Measurements from ENCODE around the gene TMPRSS9. TPM values are rescaled to one million over a fixed set of nuclear protein-coding genes. Genes with fewer than 3 reads are reported as not detected.
A peak's percentile ranks its signal among the peaks of the same experiment; 100 is the strongest.

TMPRSS9 gene
- total and polyA plus RNA-seq, 3 donors from 2014 or later = 3.5 to 9.8 (median 8.4) TPM

GRCh38 chr19:2474232-2475017, 114.4 kb downstream of the TMPRSS9 start:
- no peaks in the 10 kb centered on the region for H3K27me3 ChIP-seq
- H3K4me3 ChIP-seq = peak overlapping the region; percentile 79 to 90
- 10 to 19% methylated on average over 17 to 47 of the region's 60 CpGs for WGBS, 2 donors
- no peaks in the 10 kb centered on the region for H3K36me3 ChIP-seq (ENCODE audit: low read depth, missing control alignments)
- intact Hi-C loops (cut with DNase I; ENCODE audit: low total_unique reads) = loop anchor here (5.0 to 10.0 kb wide), 2 partner anchors 68 to 140 kb away; no protein-coding TSS in a partner anchor
- TF ChIP-seq CTCF (IDR thresholded peaks at IDR 0.05) = peak; percentile 98 to 100 (median 100)
- no peak for TF ChIP-seq POLR2A (IDR thresholded peaks at IDR 0.05)
- H3K9me3 ChIP-seq = no peaks in the 10 kb centered on the region
- peak; percentile 83 for DNase-seq
- peak overlapping the region; percentile 23 to 73 for H3K27ac ChIP-seq
- H3K4me1 ChIP-seq = peaks cover 3% of the 10 kb centered on the region

GRCh38 chr19:2475018-2475701, 115.1 kb downstream of the TMPRSS9 start:
- no peaks in the 10 kb centered on the region for H3K36me3 ChIP-seq (ENCODE audit: low read depth, missing control alignments)
- TF ChIP-seq POLR2A (IDR thresholded peaks at IDR 0.05) = no peak
- TF ChIP-seq CTCF (IDR thresholded peaks at IDR 0.05) = no peak
- peak overlapping the region; percentile 45 to 73 for H3K27ac ChIP-seq
- WGBS, 2 donors = 0% methylated on average over 8 to 41 of the region's 45 CpGs
- H3K4me3 ChIP-seq = peak overlapping the region; percentile 79 to 90
- H3K4me1 ChIP-seq = peaks cover 3% of the 10 kb centered on the region
- H3K27me3 ChIP-seq = no peaks in the 10 kb centered on the region
- no peaks in the 10 kb centered on the region for H3K9me3 ChIP-seq
- intact Hi-C loops (cut with DNase I; ENCODE audit: low total_unique reads) = loop anchor here (5.0 to 10.0 kb wide), 2 partner anchors 67 to 140 kb away; no protein-coding TSS in a partner anchor
- DNase-seq = peak; percentile 63

Small RNAs within 50 kb of the gene (microRNA-seq; reads per million reads assigned to microRNA genes)
- gene MIR7108 (ENCODE audit: borderline number of aligned reads in 2 of 2, borderline replicate concordance in 1 of 2) = 0 reads per million in 2 donors

Other genes with a start within 250 kb of the TMPRSS9 start
- 100 to 1,000 TPM; 201 to 204 TPM for gene AP3D1, start 208.7 kb upstream of the TMPRSS9 start, total RNA-seq
- gene AP3D1, start 208.7 kb upstream of the TMPRSS9 start, polyA plus RNA-seq (ENCODE audit: insufficient read depth, low read depth, low replicate concordance) = 134 TPM
- gene DOT1L, start 196.3 kb upstream of the TMPRSS9 start, total RNA-seq = 100 to 1,000 TPM; 128 to 147 TPM
- 183 TPM for gene DOT1L, start 196.3 kb upstream of the TMPRSS9 start, polyA plus RNA-seq (ENCODE audit: insufficient read depth, low read depth, low replicate concordance)
- 100 to 1,000 TPM; 126 to 153 TPM for gene PLEKHJ1, start 123.9 kb upstream of the TMPRSS9 start, total RNA-seq
- gene PLEKHJ1, start 123.9 kb upstream of the TMPRSS9 start, polyA plus RNA-seq (ENCODE audit: insufficient read depth, low read depth, low replicate concordance) = 111 TPM
- 100 to 1,000 TPM; 102 to 122 TPM for gene SF3A2, start 123.4 kb upstream of the TMPRSS9 start, total RNA-seq
- gene SF3A2, start 123.4 kb upstream of the TMPRSS9 start, polyA plus RNA-seq (ENCODE audit: insufficient read depth, low read depth, low replicate concordance) = 117 TPM
- gene AMH, start 110.9 kb upstream of the TMPRSS9 start, total RNA-seq = 100 to 1,000 TPM; 180 to 268 TPM
- gene AMH, start 110.9 kb upstream of the TMPRSS9 start, polyA plus RNA-seq (ENCODE audit: insufficient read depth, low read depth, low replicate concordance) = 50.8 TPM
- gene JSRP1, start 103.8 kb upstream of the TMPRSS9 start, total RNA-seq = 1 to 10 TPM; 2.2 to 2.6 TPM
- 4.6 TPM for gene JSRP1, start 103.8 kb upstream of the TMPRSS9 start, polyA plus RNA-seq (ENCODE audit: insufficient read depth, low read depth, low replicate concordance)
- under 1 TPM; 0.37 to 0.55 TPM for gene PEAK3, start 78.1 kb upstream of the TMPRSS9 start, total RNA-seq
- gene PEAK3, start 78.1 kb upstream of the TMPRSS9 start, polyA plus RNA-seq (ENCODE audit: insufficient read depth, low read depth, low replicate concordance) = 0.16 TPM
- gene LINGO3, start 52.1 kb upstream of the TMPRSS9 start, total RNA-seq = 1 to 10 TPM; 2.1 to 3.5 TPM
- gene LINGO3, start 52.1 kb upstream of the TMPRSS9 start, polyA plus RNA-seq (ENCODE audit: insufficient read depth, low read depth, low replicate concordance) = 0.45 TPM
- gene LSM7, start 31.7 kb upstream of the TMPRSS9 start, total RNA-seq = 100 to 1,000 TPM; 163 to 179 TPM
- gene LSM7, start 31.7 kb upstream of the TMPRSS9 start, polyA plus RNA-seq (ENCODE audit: insufficient read depth, low read depth, low replicate concordance) = 80.7 TPM
- 100 to 1,000 TPM; 158 to 215 TPM for gene SPPL2B, start 31.6 kb upstream of the TMPRSS9 start, total RNA-seq
- gene SPPL2B, start 31.6 kb upstream of the TMPRSS9 start, polyA plus RNA-seq (ENCODE audit: insufficient read depth, low read depth, low replicate concordance) = 132 TPM
- gene TIMM13, start 67.3 kb downstream of the TMPRSS9 start, total RNA-seq = 10 to 100 TPM; 57.5 to 60.6 TPM
- gene TIMM13, start 67.3 kb downstream of the TMPRSS9 start, polyA plus RNA-seq (ENCODE audit: insufficient read depth, low read depth, low replicate concordance) = 66.6 TPM
- gene LMNB2, start 96.7 kb downstream of the TMPRSS9 start, total RNA-seq = 10 to 100 TPM; 69.4 to 69.7 TPM
- gene LMNB2, start 96.7 kb downstream of the TMPRSS9 start, polyA plus RNA-seq (ENCODE audit: insufficient read depth, low read depth, low replicate concordance) = 77.4 TPM
- 10 to 100 TPM; 30.5 to 59.7 TPM for gene GADD45B, start 115.9 kb downstream of the TMPRSS9 start, total RNA-seq
- 16.9 TPM for gene GADD45B, start 115.9 kb downstream of the TMPRSS9 start, polyA plus RNA-seq (ENCODE audit: insufficient read depth, low read depth, low replicate concordance)